ENCODE results near the gene C1orf53.
"Not testable (repeated sequence)": the region's sequence is repeated elsewhere in the genome, so short reads cannot be mapped to it uniquely, and the experiment has no call there.

The C1orf53 gene

GRCh38 chr1:197921235-197922069 is 19.0 kb downstream of the C1orf53 start:
- DNase-seq (ENCODE audit: low read depth) = no peak

DNA sequence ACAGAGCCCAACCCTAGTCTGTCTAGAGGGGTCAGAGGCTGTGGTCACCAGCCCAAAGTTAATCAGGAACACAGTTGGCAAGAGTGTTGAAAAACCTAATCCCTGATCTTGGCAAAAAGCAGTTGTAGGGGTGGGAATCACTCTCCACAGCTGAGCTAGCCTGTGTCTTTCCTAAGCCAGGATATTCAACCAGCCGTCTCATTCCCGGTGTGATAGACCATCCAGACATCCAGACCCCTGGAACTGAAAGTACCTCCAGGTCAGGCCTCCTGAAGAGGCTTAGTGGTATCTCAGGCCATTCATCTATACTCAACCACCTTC is 19.6 kb downstream of the C1orf53 start:
- no peak for DNase-seq (ENCODE audit: low read depth)

- DNase-seq (ENCODE audit: low read depth) = no peak
Observed at GRCh38 chr1:197923038-197923437, 20.6 kb downstream of the C1orf53 start.

DNA sequence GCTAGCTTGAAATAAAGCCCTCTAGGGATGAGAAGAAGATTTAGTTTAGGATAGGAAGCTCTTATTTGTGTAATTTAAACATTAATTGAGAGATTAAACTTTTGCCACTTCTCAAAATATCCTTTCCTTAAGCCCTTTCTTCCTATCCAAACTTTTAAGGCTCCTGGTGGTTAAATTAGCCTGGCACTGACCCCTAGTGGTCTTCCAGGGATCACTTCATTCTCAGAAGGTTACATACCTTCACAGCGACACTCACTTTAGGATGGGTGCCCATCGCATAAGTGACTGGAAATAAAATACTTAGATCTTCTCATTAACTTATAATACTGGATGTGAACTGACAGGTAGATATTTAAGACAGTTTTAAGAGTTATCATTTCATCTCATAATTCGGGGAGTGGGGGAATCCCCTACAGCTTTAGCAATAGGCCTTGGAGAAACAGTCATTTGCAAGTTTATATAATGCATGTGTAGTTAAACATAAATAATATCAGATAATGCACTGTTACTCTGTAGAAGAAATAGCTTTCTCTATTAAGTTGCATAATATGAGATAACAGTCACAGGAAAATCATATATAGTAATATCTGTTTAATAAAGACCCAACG is 22.2 kb downstream of the C1orf53 start:
- DNase-seq (ENCODE audit: low read depth) = no peak

DNA sequence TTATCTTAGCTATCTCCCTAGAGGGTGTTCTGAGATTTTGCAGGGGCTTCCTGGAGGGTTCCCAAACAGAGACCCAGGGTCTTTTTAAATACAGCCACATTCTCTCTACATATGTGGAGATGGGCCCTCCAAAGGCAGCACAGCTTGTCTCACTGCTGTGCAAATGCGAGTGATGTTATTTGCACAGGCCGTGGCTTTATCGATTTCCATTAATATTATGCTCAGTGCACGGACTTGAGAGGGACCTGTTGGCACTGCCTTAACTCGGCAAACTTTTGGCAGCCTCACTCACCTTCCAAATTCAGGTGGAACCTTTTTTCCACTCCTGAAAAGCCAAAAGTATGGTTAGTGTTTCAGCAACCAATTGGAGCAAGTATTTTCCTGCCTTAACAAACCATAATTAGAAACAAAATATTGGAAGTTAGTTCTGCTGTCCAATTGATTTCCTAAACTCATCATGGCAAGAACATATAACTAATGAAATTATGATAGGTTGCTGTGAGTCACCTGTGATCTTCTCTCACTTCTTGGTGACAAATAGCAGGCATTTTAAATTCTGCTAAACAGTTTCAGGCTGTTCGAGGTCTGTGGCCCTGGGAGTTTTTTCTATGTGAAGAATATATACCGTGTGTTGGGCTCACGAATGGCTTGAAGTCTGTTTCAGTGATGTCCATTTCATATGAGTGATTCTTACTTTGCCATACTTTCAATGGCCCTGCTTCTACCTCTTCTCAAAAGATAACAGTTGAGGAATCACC is 25.7 kb downstream of the C1orf53 start:
- DNase-seq (ENCODE audit: low read depth) = no peak

DNA sequence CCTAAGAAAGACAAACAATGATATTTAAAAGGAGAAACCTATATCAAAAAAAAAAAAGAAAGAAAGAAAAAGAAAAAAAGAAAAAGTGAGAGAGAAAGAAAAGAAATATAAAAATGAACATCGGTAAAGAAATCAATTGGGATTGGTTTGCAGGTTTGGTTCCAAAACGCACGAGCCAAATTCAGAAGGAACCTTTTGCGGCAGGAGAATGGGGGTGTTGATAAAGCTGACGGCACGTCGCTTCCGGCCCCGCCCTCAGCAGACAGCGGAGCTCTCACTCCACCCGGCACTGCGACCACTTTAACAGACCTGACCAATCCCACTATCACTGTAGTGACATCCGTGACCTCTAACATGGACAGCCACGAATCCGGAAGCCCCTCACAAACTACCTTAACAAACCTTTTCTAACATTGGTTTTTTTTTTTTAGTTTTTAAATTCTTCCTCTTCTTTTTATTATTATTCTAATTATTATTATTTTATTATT is 26.5 kb downstream of the C1orf53 start:
- DNase-seq (ENCODE audit: low read depth) = no peak

GRCh38 chr1:197933016-197933415 is 30.6 kb downstream of the C1orf53 start:
- DNase-seq (ENCODE audit: low read depth) = no peak

DNA sequence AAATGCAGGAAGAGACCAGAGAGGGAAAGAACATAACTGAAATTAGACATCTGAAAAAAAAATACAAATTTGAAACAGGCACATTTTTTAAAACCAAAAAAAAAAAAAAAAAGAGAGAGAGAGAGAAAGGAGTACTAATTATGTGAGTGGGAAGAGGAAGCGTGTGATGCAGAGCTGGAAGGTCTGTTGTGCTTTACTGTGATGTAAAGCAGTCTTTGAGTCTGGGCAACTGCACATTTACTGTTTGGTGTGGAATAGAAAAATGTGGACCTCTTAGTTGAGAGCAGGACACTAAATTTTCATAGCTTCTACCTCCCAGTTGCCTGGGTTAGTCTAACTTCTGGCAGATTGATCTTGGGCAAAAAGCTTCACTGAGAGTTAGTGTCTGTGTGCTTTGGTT is 31.2 kb downstream of the C1orf53 start:
- no peak for DNase-seq (ENCODE audit: low read depth)

DNA sequence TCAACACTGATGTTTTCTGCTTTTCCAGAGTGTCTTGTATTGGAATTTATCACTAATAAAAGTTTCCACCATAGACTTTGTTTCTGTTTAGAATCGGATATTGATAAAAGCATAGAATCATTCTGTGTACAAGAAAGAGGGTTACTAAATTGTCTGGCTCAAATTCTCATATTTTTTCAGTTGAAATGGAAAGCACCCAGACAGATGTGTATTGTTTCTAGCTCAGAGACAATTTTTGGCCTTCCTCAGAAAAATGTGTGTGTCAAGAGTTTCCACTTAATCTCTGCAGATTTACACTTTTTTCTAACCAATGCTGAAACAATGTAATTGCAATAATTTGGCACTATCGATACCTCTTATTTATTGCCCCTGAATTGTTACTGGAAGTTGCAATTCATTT is 35.0 kb downstream of the C1orf53 start:
- DNase-seq (ENCODE audit: low read depth) = no peak

GRCh38 chr1:197937892-197938291 is 35.5 kb downstream of the C1orf53 start:
- no peak for DNase-seq (ENCODE audit: low read depth)

GRCh38 chr1:197939159-197939980 is 36.9 kb downstream of the C1orf53 start:
- DNase-seq (ENCODE audit: low read depth) = not testable (repeated sequence)

DNA sequence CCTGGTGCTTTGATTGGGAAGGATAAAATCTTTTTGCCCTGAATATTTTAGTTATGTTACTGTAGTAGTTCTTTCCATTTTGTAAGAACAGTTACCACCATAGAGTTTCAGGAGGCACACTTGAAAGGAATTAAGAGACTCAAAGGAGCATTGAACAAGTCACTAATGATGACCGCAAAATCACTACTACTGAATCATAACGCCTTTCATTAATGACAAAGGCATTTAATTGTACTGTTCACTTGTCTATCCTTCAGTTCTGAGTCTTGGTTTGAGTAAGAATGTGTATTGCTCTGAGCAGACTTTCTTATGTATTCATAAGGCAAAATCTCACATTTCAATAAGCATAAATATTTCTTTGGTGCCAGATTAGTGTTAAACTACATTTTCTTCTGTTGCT is 39.6 kb downstream of the C1orf53 start:
- no peak for DNase-seq (ENCODE audit: low read depth)

- DNase-seq (ENCODE audit: low read depth) = no peak
Observed at GRCh38 chr1:197944485-197944884, 42.1 kb downstream of the C1orf53 start.

- DNase-seq (ENCODE audit: low read depth) = no peak
Observed at GRCh38 chr1:197948926-197949899, 46.8 kb downstream of the C1orf53 start.

GRCh38 chr1:197951089-197951488 is 48.7 kb downstream of the C1orf53 start:
- no peak for DNase-seq (ENCODE audit: low read depth)

DNA sequence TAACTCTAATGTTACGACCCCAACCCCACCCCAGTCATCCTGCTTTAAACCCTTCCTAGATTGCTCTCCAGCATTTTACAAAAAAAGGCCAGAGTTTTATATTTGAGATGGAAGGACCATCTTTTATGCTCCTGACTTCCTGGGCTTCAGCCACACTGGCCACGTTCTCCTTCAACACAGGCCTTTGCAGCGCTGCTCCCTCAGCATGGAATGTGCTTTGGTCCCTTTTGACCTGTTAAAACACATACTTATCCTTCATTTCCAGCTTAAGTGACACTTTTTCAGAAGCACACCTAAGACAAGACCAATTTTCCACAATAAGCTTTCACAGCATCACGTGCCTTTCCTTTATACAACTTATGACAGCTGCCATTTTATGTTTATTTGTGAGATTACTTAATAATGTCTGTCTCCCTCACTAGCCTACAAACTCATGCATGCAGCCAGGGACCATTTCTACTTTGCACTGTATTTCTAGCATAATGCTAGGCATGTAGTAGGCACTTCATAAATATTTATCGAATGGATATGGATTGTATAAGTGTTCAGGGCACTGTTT is 49.3 kb downstream of the C1orf53 start:
- DNase-seq (ENCODE audit: low read depth) = no peak

DNA sequence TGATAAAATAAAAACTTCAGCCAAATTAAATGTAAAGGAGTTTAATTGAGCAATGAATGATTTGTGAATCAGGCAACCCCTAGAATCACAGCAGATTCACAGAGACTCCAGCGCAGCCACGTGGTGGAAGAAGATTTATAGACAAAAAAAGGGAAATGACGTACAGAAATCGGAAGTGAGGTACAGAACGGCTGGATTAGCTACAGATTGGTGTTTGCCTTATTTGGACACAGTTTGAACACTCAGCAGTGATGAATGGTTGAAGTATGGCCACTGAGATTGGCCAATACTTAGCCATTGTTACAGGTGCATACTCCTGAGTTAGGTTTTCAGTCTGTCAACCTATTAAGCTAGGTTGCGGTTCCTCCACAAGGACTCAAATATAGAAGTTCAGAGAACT is 51.0 kb downstream of the C1orf53 start:
- DNase-seq (ENCODE audit: low read depth) = not testable (repeated sequence)

DNA sequence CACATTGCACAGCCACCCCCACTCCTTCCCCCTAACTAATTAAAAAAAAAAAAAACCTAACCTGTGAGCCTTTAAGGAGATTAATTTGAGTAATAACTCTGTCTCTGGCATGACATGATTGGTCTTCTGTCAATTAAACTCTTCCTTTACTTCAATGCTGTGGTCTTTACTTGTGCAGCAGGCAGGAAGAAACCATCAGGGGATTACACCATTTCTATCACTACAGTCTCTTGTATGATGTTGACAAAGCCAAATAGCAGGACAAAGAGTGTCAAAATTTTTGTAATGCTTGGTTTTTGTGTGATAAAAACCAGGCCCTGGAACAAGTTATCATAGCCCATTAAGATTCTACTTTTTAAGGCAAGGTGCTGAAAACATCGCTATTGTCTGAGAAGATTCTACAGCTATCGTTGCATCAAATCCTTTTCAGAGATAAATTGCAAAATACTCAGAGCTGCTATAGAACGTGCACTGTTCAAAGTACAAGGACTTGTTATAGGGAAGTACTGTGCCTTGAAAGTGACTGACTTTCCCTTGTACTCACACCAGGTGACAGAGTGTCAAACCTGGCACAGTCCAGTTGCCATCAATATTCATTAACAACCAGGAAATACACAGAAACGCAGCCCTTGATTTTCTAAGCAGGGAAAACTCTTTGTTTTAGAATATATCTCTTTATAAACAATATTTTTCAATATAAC is 52.4 kb downstream of the C1orf53 start:
- DNase-seq (ENCODE audit: low read depth) = no peak

DNA sequence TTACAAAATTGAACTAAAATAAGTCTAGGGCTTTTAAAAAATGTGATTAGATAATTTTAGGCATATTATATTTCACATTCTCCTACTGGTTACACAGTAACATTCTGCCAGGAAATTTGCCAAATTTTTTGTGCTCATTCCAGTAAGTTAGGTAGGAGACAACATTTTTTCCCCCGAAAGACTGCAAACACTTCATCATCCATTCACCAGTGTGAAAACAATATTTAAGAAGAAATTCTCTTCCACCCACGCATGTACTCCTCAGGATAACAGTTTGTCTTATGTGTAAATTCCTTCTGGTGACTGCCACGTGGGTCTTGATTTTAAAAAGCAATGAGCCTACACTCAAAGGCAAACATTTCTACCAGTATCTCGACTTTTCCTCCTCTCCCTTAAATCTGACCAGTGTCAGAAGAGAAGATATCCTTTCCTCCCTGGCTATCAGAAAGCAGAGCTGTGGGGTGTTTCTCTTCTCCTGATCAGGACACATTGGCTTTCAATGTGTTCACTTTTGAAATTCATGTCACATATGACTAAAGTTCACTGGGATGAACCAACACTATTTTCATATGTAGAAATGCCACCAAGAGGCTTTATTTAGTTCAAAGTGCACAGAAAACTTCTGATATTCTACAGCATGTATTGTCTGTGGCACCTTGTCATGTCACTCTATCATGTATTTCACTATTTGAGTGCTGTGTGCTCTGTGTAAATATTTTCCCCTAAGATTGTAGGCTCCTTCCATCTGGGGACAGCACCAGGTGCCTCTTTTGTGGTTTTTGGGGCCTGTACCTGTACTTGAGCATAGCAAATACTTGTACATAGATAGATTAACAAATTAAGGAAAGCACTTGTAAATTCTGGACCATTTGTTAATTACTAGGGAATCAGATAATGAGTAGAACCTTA is 53.3 kb downstream of the C1orf53 start:
- DNase-seq (ENCODE audit: low read depth) = no peak
